Urinary bladder (tissue), 4 donors: ENCODE results near the gene PPM1F. TPM values are rescaled to one million over a fixed set of nuclear protein-coding genes. Genes with fewer than 3 reads are reported as not detected.
"Not testable (repeated sequence)": the region's sequence is repeated elsewhere in the genome, so short reads cannot be mapped to it uniquely, and the experiment has no call there.

ENCODE experiments used
- DNase-seq: peaks from one replicate; pipeline ENCODE4 v3.0.0-alpha.2; 2015; ENCODE audit errors: extremely low spot score
- H3K27ac ChIP-seq: one replicate; pipeline ENCODE4 v1.5.1; 2013; ENCODE audit warnings: low read depth, mild to moderate bottlenecking, moderate library complexity
- H3K36me3 ChIP-seq: one replicate; pipeline ENCODE4 v1.6.1; 2013; ENCODE audit warnings: mild to moderate bottlenecking, moderate library complexity; ENCODE audit not compliant: insufficient read depth
- H3K4me1 ChIP-seq: one replicate; pipeline ENCODE4 v1.6.1; 2013; ENCODE audit warnings: mild to moderate bottlenecking, moderate library complexity; ENCODE audit not compliant: insufficient read depth
- H3K4me3 ChIP-seq: one replicate; pipeline ENCODE4 v1.5.1; 2013; ENCODE audit warnings: low read depth, low read length
- WGBS: extraction: QIAGEN DNeasy Blood & Tissue Kit; methylation state at CpG from one replicate; pipeline ENCODE4 v1.1.7; 2013; 5-methylcytosine and 5-hydroxymethylcytosine counted together
- polyA plus RNA-seq: library from polyadenylated mRNA; stranded (reverse); fragments of 200-250 nt; gene quantifications from one replicate; pipeline ENCODE4 v1.2.3, GENCODE V29; 2013
- total RNA-seq: library from RNA; depleted of rRNA; stranded (reverse); fragments of >200 nt; gene quantifications from one replicate; pipeline ENCODE4 v1.2.3, GENCODE V29; 2014
- donor health status: healthy with polysubstance abuse.
- donor health status: healthy.

The PPM1F gene
- total and polyA plus RNA-seq, 2 donors: 30.8 to 35.4 TPM

DNA sequence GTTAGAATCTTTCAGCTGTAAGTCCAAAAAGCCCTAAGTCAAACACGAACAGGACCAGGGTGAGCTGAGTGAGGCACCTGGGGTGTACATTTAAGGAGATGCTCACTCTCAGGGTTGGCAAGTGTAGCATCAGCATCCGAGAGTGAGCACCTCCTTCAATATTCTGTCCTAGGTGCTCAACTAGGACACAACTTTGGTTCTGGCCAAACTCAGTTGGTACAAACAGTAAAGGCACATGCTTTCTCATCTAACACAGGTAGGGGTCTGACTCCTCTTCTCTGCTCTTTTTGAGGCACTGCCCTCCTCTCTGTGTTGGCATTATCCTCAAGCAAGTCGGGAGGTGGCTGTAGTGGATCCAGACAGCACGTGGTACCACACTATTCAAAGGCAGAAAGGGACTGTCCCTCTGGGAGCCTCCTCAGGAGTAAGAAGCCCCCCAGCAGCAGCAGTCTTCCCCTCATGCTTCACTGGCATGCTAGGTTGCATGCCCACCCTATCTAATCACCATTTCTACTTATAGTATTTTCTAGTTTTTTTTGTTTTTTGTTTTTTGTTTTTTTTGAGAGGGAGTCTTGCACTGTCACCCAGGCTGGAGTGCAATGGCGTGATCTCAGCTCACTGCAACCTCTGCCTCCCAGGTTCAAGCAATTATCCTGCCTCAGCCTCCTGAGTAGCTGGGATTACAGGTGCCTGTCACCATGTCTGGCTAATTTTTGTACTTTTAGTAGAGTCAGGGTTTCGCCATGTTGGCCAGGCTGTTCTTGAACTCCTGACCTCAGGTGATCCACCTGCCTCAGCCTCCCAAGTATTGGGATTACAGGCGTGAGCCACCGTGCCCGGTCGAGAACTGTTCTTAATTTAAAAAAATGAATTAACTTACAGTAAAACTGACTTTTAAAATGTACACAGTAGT is 70.6 kb downstream of the PPM1F start:
- Histone ChIP-seq H3K4me1 (no peaks in the 10 kb centered on the region), H3K27ac (no peak overlapping the region), H3K36me3 (no peaks in the 10 kb centered on the region), H3K4me3 (no peak overlapping the region)
- WGBS: 83% methylated on average over 10 of the region's 10 CpGs
- no peak for DNase-seq

GRCh38 chr22:21876486-21877176 is 76.0 kb downstream of the PPM1F start:
- H3K27ac ChIP-seq: no peak overlapping the region
- no peak for DNase-seq
- no peaks in the 10 kb centered on the region for H3K36me3 ChIP-seq
- WGBS: 24% methylated on average over 4 of the region's 4 CpGs
- no peak overlapping the region for H3K4me3 ChIP-seq
- no peaks in the 10 kb centered on the region for H3K4me1 ChIP-seq

- H3K4me1 ChIP-seq, H3K36me3 ChIP-seq, H3K27ac ChIP-seq, H3K4me3 ChIP-seq, DNase-seq: not testable (repeated sequence)
- 83% methylated on average over 4 of the region's 4 CpGs for WGBS
Measured at GRCh38 chr22:21874953-21875352, 77.7 kb downstream of the PPM1F start.

DNA sequence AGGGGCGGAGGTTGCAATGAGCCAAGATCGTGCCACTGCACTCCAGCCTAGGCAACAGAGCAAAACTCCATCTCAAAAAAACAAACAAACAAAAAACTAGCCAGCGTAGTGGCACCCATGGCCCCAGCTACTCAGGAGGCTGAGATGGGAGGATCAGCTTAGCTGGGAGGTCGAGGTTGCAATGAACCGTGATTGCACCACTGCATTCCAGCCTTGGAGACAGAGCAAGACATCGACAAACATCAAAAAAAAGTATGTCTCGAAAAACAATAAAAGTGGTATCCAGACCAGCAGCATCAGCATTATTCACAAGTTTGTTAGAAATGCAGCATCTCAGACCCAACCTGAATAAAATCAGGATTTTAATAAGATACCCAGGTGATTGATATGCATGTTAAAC is 79.0 kb downstream of the PPM1F start:
- 92% methylated on average over 7 of the region's 7 CpGs for WGBS
- no peaks in the 10 kb centered on the region for H3K4me1 ChIP-seq
- no peak overlapping the region for H3K4me3 ChIP-seq
- H3K27ac ChIP-seq: no peak overlapping the region
- H3K36me3 ChIP-seq: no peaks in the 10 kb centered on the region
- no peak for DNase-seq

DNA sequence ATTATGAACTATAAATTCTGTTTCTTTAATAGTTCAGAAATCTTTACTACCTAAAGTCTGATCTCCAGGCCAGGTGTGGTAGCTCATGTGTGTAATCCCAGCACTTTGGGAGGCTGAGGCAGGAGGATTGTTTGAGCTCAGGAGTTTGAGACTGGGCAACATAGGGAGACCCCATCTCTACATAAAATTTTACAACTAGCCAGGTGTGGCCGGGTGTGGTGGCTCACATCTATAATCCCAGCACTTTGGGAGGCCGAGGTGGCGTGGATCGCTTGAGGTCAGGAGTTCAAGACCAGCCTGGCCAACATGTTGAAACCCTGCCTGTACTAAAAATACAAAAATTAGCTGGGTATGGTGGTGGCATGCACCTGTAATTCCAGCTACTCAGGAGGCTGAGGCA is 79.9 kb downstream of the PPM1F start:
- WGBS: 93% methylated on average over 4 of the region's 4 CpGs
- H3K27ac ChIP-seq, H3K36me3 ChIP-seq, DNase-seq, H3K4me3 ChIP-seq, H3K4me1 ChIP-seq: not testable (repeated sequence)

Other genes starting within 250 kb of the PPM1F start
- gene YPEL1, start 217.1 kb downstream of the PPM1F start, total RNA-seq: 7.0 TPM
- gene YPEL1, start 217.1 kb downstream of the PPM1F start, polyA plus RNA-seq: 5.5 TPM
- 72.9 TPM for gene MAPK1, start 85.2 kb downstream of the PPM1F start, total RNA-seq
- gene MAPK1, start 85.2 kb downstream of the PPM1F start, polyA plus RNA-seq: 39.2 TPM
- gene TOP3B, start 29.9 kb upstream of the PPM1F start, total RNA-seq: 20.7 TPM
- 12.6 TPM for gene TOP3B, start 29.9 kb upstream of the PPM1F start, polyA plus RNA-seq